ENCODE results near the gene GABPB1. TPM values are rescaled to one million over a fixed set of nuclear protein-coding genes. Genes with fewer than 3 reads are reported as not detected.
"Not testable (repeated sequence)": the region's sequence is repeated elsewhere in the genome, so short reads cannot be mapped to it uniquely, and the experiment has no call there.

Gene GABPB1
- total RNA-seq, 1 experiment from 2014 or later, result 38.5 TPM

- POLR2A ChIA-PET, result interaction anchor here (0.8 to 1.6 kb wide), 2 partner anchors 10 to 41 kb away, joined by 3 to 9 read pairs; no protein-coding TSS in a partner anchor
- TF ChIP-seq CTCF (IDR thresholded peaks at IDR 0.05; ENCODE audit: unreplicated experiment), result no peak
- CTCF ChIA-PET, result interaction anchor here (1.1 kb wide), 1 partner anchor 9 kb away, joined by 5 read pairs; no protein-coding TSS in a partner anchor
- intact Hi-C loops (cut with micrococcal nuclease), result no loop called here
- Mint-ChIP-seq H3K27ac (ENCODE audit: low read depth, unreplicated experiment) (no peak overlapping the region), H3K9me3 (ENCODE audit: unreplicated experiment) (no peaks in the 10 kb centered on the region), H3K27me3 (ENCODE audit: insufficient read depth, unreplicated experiment) (no peaks in the 10 kb centered on the region), H3K4me3 (ENCODE audit: unreplicated experiment) (no peak overlapping the region), H3K4me1 (ENCODE audit: insufficient read depth, unreplicated experiment) (no peaks in the 10 kb centered on the region), H3K36me3 (ENCODE audit: insufficient read depth, unreplicated experiment) (no peaks in the 10 kb centered on the region)
- BruUV-seq (replicated peaks), result no TSS peak
- DNase-seq (ENCODE audit: unreplicated experiment), result no peak
These were observed 26.4 kb upstream of the GABPB1 start for GRCh38 chr15:50381438-50381837.

- TF ChIP-seq CTCF (IDR thresholded peaks at IDR 0.05; ENCODE audit: unreplicated experiment), result no peak
- Mint-ChIP-seq H3K4me1 (ENCODE audit: insufficient read depth, unreplicated experiment) (no peaks in the 10 kb centered on the region), H3K4me3 (ENCODE audit: unreplicated experiment) (no peak overlapping the region), H3K27me3 (ENCODE audit: insufficient read depth, unreplicated experiment) (no peaks in the 10 kb centered on the region), H3K27ac (ENCODE audit: low read depth, unreplicated experiment) (no peak overlapping the region), H3K36me3 (ENCODE audit: insufficient read depth, unreplicated experiment) (no peaks in the 10 kb centered on the region), H3K9me3 (ENCODE audit: unreplicated experiment) (no peaks in the 10 kb centered on the region)
- no TSS peak for BruUV-seq (replicated peaks)
- intact Hi-C loops (cut with micrococcal nuclease), result no loop called here
- no peak for DNase-seq (ENCODE audit: unreplicated experiment)
- ChIA-PET POLR2A (no interaction called here), CTCF (no interaction called here)
These were observed 25.1 kb upstream of the GABPB1 start for GRCh38 chr15:50380089-50380488.

GRCh38 chr15:50379413-50379812 lies 24.4 kb upstream of the GABPB1 start:
- POLR2A ChIA-PET, result interaction anchor here (1.5 kb wide), 1 partner anchor 8 kb away, joined by 6 read pairs; no protein-coding TSS in a partner anchor
- H3K27ac Mint-ChIP-seq (ENCODE audit: low read depth, unreplicated experiment); BruUV-seq (replicated peaks); H3K36me3 Mint-ChIP-seq (ENCODE audit: insufficient read depth, unreplicated experiment); H3K27me3 Mint-ChIP-seq (ENCODE audit: insufficient read depth, unreplicated experiment); H3K4me3 Mint-ChIP-seq (ENCODE audit: unreplicated experiment); H3K9me3 Mint-ChIP-seq (ENCODE audit: unreplicated experiment); DNase-seq (ENCODE audit: unreplicated experiment); CTCF ChIA-PET; H3K4me1 Mint-ChIP-seq (ENCODE audit: insufficient read depth, unreplicated experiment); intact Hi-C loops (cut with micrococcal nuclease): not testable (repeated sequence)

- BruUV-seq (replicated peaks), result no TSS peak
- ChIA-PET CTCF (no interaction called here), POLR2A (interaction anchor here (0.7 to 1.5 kb wide), 2 partner anchors 9 to 22 kb away, joined by 4 to 6 read pairs; no protein-coding TSS in a partner anchor)
- no peak for TF ChIP-seq CTCF (IDR thresholded peaks at IDR 0.05; ENCODE audit: unreplicated experiment)
- H3K9me3 Mint-ChIP-seq (ENCODE audit: unreplicated experiment), result no peaks in the 10 kb centered on the region
- H3K4me3 Mint-ChIP-seq (ENCODE audit: unreplicated experiment), result no peak overlapping the region
- no peaks in the 10 kb centered on the region for H3K4me1 Mint-ChIP-seq (ENCODE audit: insufficient read depth, unreplicated experiment)
- no peak for DNase-seq (ENCODE audit: unreplicated experiment)
- H3K36me3 Mint-ChIP-seq (ENCODE audit: insufficient read depth, unreplicated experiment), result no peaks in the 10 kb centered on the region
- H3K27me3 Mint-ChIP-seq (ENCODE audit: insufficient read depth, unreplicated experiment), result no peaks in the 10 kb centered on the region
- H3K27ac Mint-ChIP-seq (ENCODE audit: low read depth, unreplicated experiment), result no peak overlapping the region
- intact Hi-C loops (cut with micrococcal nuclease), result no loop called here
These were observed 23.8 kb upstream of the GABPB1 start for GRCh38 chr15:50378776-50379175.
